ENCODE data around the gene COX7B. TPM values are rescaled to one million over a fixed set of nuclear protein-coding genes. Genes with fewer than 3 reads are reported as not detected.
A peak's percentile ranks its signal among the peaks of the same experiment; 100 is the strongest.

COX7B gene
- total and polyA plus RNA-seq, 10 of the 15 experiments (the other 5 are each of a cell fraction or from before 2014, with no cell fraction given), result 331 to 2,070 (median 987) TPM

DNA sequence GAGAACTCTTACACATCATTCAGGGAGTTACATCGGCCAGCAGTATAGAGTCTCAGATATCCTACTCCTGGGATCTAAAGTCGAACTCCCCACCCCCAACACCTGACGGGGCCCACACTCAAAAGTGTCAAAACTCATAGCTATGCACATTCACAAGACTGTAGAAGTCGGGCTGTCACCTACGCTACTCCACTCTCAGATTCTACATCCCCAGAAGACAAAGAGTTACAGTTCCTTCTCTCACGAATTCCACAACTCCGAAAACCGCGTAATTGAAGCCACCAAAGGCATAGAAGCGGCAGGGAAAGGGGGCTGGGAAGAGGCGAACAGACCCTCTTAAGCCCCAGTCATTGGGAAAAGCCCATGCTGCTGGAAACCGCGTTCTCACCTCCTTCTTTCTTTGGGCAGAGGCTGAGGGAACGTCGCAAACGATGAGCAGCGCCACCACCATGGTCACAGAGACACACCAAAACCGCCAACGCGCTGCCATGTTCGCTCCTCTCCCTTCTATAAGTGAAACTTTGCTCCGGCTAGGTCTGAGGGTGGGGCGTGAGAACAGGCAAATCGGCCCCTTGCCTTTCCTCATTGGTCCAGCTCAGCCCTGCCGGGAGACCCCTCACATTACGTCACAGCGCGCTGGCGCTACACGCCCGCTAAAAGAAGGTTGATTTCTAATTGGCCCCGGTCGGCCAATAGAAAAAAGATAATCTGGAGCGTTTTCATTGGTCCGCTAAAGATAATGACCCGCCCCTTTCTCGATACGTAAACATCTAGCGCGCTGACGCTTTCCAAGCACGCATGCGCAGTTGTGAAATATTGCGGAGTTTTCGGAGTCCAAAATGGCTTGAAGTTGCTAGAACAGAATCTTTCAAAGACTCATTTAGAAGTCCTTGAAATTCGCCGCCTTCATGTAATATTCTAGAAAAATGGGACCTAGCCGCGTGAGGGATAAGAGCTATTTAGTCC lies 4.1 kb upstream of the COX7B start, which contains the start of gene MAGT1 (continued):
- TF ChIP-seq, protein P1, sequence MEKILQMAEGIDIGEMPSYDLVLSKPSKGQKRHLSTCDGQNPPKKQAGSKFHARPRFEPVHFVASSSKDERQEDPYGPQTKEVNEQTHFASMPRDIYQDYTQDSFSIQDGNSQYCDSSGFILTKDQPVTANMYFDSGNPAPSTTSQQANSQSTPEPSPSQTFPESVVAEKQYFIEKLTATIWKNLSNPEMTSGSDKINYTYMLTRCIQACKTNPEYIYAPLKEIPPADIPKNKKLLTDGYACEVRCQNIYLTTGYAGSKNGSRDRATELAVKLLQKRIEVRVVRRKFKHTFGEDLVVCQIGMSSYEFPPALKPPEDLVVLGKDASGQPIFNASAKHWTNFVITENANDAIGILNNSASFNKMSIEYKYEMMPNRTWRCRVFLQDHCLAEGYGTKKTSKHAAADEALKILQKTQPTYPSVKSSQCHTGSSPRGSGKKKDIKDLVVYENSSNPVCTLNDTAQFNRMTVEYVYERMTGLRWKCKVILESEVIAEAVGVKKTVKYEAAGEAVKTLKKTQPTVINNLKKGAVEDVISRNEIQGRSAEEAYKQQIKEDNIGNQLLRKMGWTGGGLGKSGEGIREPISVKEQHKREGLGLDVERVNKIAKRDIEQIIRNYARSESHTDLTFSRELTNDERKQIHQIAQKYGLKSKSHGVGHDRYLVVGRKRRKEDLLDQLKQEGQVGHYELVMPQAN (conservative IDR thresholded peaks at IDR 0.05), result no peak; the same call in 1 of the 2 replicates
- TF ChIP-seq MEF2B (IDR thresholded peaks at IDR 0.05; ENCODE audit: partially characterized antibody, poor library complexity, severe bottlenecking) (peak; percentile 10), SP1 (IDR thresholded peaks at IDR 0.05; ENCODE audit: low read depth, low read length) (peak; percentile 82), CHD2 (IDR thresholded peaks at IDR 0.05; ENCODE audit: borderline replicate concordance, low read depth, low read length) (peak; percentile 38; the same call in 1 of the 2 replicates), IRF4 (IDR thresholded peaks at IDR 0.05; ENCODE audit: low read depth, low read length) (0 out of 2 replicates have a peak, but pooled peaks have one; percentile 30), ZNF207 (IDR thresholded peaks at IDR 0.05; ENCODE audit: borderline replicate concordance) (no peak), BACH1 (IDR thresholded peaks at IDR 0.05; ENCODE audit: borderline replicate concordance) (0 out of 2 replicates have a peak, but pooled peaks have one; percentile 23), IKZF2 (IDR thresholded peaks at IDR 0.05) (peak in 1 of 2 experiments; percentile 9; a peak in 2 of 4 replicates), TCF12 (IDR thresholded peaks at IDR 0.05; ENCODE audit: low read depth, low read length) (peak; percentile 58; the same call in 1 of the 2 replicates), CREB1 (IDR thresholded peaks at IDR 0.05; ENCODE audit: low read depth) (peak; percentile 95), DPF2 (IDR thresholded peaks at IDR 0.05) (no peak), RFX5 (IDR thresholded peaks at IDR 0.05; ENCODE audit: low read depth, low read length) (peak; percentile 85), SMARCA5 (IDR thresholded peaks at IDR 0.05) (0 out of 2 replicates have a peak, but pooled peaks have one; percentile 73), KLF5 (IDR thresholded peaks at IDR 0.05; ENCODE audit: partially characterized antibody) (no peak), ATF7 (IDR thresholded peaks at IDR 0.05; ENCODE audit: low read depth) (peak; percentile 97)
- TF ChIP-seq, protein P2, sequence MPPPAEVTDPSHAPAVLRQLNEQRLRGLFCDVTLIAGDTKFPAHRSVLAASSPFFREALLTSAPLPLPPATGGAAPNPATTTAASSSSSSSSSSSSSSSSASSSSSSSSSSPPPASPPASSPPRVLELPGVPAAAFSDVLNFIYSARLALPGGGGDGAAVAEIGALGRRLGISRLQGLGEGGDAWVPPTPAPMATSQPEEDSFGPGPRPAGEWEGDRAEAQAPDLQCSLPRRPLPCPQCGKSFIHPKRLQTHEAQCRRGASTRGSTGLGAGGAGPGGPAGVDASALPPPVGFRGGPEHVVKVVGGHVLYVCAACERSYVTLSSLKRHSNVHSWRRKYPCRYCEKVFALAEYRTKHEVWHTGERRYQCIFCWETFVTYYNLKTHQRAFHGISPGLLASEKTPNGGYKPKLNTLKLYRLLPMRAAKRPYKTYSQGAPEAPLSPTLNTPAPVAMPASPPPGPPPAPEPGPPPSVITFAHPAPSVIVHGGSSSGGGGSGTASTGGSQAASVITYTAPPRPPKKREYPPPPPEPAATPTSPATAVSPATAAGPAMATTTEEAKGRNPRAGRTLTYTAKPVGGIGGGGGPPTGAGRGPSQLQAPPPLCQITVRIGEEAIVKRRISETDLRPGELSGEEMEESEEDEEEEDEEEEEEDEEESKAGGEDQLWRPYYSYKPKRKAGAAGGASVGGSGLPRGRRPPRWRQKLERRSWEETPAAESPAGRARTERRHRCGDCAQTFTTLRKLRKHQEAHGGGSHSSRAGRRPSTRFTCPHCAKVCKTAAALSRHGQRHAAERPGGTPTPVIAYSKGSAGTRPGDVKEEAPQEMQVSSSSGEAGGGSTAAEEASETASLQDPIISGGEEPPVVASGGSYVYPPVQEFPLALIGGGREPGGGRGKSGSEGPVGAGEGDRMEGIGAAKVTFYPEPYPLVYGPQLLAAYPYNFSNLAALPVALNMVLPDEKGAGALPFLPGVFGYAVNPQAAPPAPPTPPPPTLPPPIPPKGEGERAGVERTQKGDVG (CRISPR knock-in tag; IDR thresholded peaks at IDR 0.05), result no peak
- TF ChIP-seq, protein P3, sequence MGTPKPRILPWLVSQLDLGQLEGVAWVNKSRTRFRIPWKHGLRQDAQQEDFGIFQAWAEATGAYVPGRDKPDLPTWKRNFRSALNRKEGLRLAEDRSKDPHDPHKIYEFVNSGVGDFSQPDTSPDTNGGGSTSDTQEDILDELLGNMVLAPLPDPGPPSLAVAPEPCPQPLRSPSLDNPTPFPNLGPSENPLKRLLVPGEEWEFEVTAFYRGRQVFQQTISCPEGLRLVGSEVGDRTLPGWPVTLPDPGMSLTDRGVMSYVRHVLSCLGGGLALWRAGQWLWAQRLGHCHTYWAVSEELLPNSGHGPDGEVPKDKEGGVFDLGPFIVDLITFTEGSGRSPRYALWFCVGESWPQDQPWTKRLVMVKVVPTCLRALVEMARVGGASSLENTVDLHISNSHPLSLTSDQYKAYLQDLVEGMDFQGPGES (IDR thresholded peaks at IDR 0.05), result peak; percentile 65; the same call in 1 of the 2 replicates
- TF ChIP-seq, protein P4, sequence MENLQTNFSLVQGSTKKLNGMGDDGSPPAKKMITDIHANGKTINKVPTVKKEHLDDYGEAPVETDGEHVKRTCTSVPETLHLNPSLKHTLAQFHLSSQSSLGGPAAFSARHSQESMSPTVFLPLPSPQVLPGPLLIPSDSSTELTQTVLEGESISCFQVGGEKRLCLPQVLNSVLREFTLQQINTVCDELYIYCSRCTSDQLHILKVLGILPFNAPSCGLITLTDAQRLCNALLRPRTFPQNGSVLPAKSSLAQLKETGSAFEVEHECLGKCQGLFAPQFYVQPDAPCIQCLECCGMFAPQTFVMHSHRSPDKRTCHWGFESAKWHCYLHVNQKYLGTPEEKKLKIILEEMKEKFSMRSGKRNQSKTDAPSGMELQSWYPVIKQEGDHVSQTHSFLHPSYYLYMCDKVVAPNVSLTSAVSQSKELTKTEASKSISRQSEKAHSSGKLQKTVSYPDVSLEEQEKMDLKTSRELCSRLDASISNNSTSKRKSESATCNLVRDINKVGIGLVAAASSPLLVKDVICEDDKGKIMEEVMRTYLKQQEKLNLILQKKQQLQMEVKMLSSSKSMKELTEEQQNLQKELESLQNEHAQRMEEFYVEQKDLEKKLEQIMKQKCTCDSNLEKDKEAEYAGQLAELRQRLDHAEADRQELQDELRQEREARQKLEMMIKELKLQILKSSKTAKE (IDR thresholded peaks at IDR 0.05; ENCODE audit: low read depth, poor library complexity, severe bottlenecking), result no peak

Data from GM12878 (cell line).